ENCODE measurements around the gene COL18A1.

Gene COL18A1

GRCh38 chr21:45410865-45411809 is 6.2 kb downstream of the COL18A1 start:
- Histone ChIP-seq H3K79me2 (ENCODE audit: low read length) (no peaks in the 10 kb centered on the region), H3K4me2 (ENCODE audit: low read length) (no peak overlapping the region), H4K20me1 (ENCODE audit: insufficient read depth, low read length) (no peaks in the 10 kb centered on the region), H3K27me3 (ENCODE audit: low read depth, low read length) (no peaks in the 10 kb centered on the region), H3K36me3 (replicated peaks; ENCODE audit: low read depth, low read length) (no peaks in the 10 kb centered on the region), H3K4me1 (ENCODE audit: low read length) (no peaks in the 10 kb centered on the region), H2AFZ (ENCODE audit: low read depth, low read length) (no peak overlapping the region), H3K27ac (ENCODE audit: low read length) (no peak overlapping the region), H3K9ac (ENCODE audit: low read length) (no peak overlapping the region), H3K4me3 (ENCODE audit: low read length) (no peak overlapping the region), H3K9me3 (ENCODE audit: insufficient read depth, low read length) (no peaks in the 10 kb centered on the region)
- no peak for TF ChIP-seq CTCF (IDR thresholded peaks at IDR 0.05; ENCODE audit: low read depth, low read length)

GRCh38 chr21:45411810-45412206 is 6.8 kb downstream of the COL18A1 start:
- Histone ChIP-seq H3K4me1 (ENCODE audit: low read length) (no peaks in the 10 kb centered on the region), H3K79me2 (ENCODE audit: low read length) (no peaks in the 10 kb centered on the region), H3K9me3 (ENCODE audit: insufficient read depth, low read length) (no peaks in the 10 kb centered on the region), H2AFZ (ENCODE audit: low read depth, low read length) (no peak overlapping the region), H3K27ac (ENCODE audit: low read length) (no peak overlapping the region), H3K9ac (ENCODE audit: low read length) (no peak overlapping the region), H3K27me3 (ENCODE audit: low read depth, low read length) (no peaks in the 10 kb centered on the region), H3K4me3 (ENCODE audit: low read length) (no peak overlapping the region), H3K4me2 (ENCODE audit: low read length) (no peak overlapping the region), H4K20me1 (ENCODE audit: insufficient read depth, low read length) (no peaks in the 10 kb centered on the region), H3K36me3 (replicated peaks; ENCODE audit: low read depth, low read length) (no peaks in the 10 kb centered on the region)
- TF ChIP-seq CTCF (IDR thresholded peaks at IDR 0.05; ENCODE audit: low read depth, low read length), result no peak
- TF ChIP-seq EZH2phosphoT487 (IDR thresholded peaks at IDR 0.05; ENCODE audit: low read depth), result no peak

- Histone ChIP-seq H3K27ac (ENCODE audit: low read length) (no peak overlapping the region), H4K20me1 (ENCODE audit: insufficient read depth, low read length) (no peaks in the 10 kb centered on the region), H3K36me3 (replicated peaks; ENCODE audit: low read depth, low read length) (no peaks in the 10 kb centered on the region), H3K4me3 (ENCODE audit: low read length) (no peak overlapping the region), H3K9ac (ENCODE audit: low read length) (no peak overlapping the region), H3K4me1 (ENCODE audit: low read length) (no peaks in the 10 kb centered on the region), H3K4me2 (ENCODE audit: low read length) (no peak overlapping the region), H2AFZ (ENCODE audit: low read depth, low read length) (no peak overlapping the region), H3K9me3 (ENCODE audit: insufficient read depth, low read length) (no peaks in the 10 kb centered on the region), H3K79me2 (ENCODE audit: low read length) (no peaks in the 10 kb centered on the region), H3K27me3 (ENCODE audit: low read depth, low read length) (no peaks in the 10 kb centered on the region)
- TF ChIP-seq EZH2phosphoT487 (IDR thresholded peaks at IDR 0.05; ENCODE audit: low read depth) (no peak), CTCF (IDR thresholded peaks at IDR 0.05; ENCODE audit: low read depth, low read length) (no peak)
Observed at GRCh38 chr21:45412491-45412890, 7.5 kb downstream of the COL18A1 start.

GRCh38 chr21:45412909-45413611 is 8.1 kb downstream of the COL18A1 start:
- Histone ChIP-seq H3K79me2 (ENCODE audit: low read length) (no peaks in the 10 kb centered on the region), H3K4me2 (ENCODE audit: low read length) (no peak overlapping the region), H3K9me3 (ENCODE audit: insufficient read depth, low read length) (no peaks in the 10 kb centered on the region), H3K27me3 (ENCODE audit: low read depth, low read length) (no peaks in the 10 kb centered on the region), H2AFZ (ENCODE audit: low read depth, low read length) (no peak overlapping the region), H3K27ac (ENCODE audit: low read length) (no peak overlapping the region), H3K36me3 (replicated peaks; ENCODE audit: low read depth, low read length) (no peaks in the 10 kb centered on the region), H3K9ac (ENCODE audit: low read length) (no peak overlapping the region), H3K4me3 (ENCODE audit: low read length) (no peak overlapping the region), H3K4me1 (ENCODE audit: low read length) (no peaks in the 10 kb centered on the region), H4K20me1 (ENCODE audit: insufficient read depth, low read length) (no peaks in the 10 kb centered on the region)
- TF ChIP-seq EZH2phosphoT487 (IDR thresholded peaks at IDR 0.05; ENCODE audit: low read depth) (no peak), CTCF (IDR thresholded peaks at IDR 0.05; ENCODE audit: low read depth, low read length) (no peak)

All from OCI-LY3 (cell line).